Gastrocnemius medialis (tissue), 4 donors: ENCODE measurements around the gene IQCE.

ENCODE experiments used
- POLR2A ChIP-seq, 2 donors: fragments of 450-650 bp; IDR thresholded peaks; one replicate each; pipeline ENCODE4 v1.6.1; 2017; ENCODE audit warnings: antibody characterized with exemption in 2 of 2, mild to moderate bottlenecking in 2 of 2, moderate library complexity in 2 of 2
- TF ChIP-seq, protein P1 (sequence below), 5 experiments: fragments of 450-650 bp in 3 of 5; fragments of 200-600 bp in 2 of 5; sonication (generic) in 2 of 5; IDR thresholded peaks in 4 of 5; conservative IDR thresholded peaks in 1 of 5; 1 replicate in 4 of 5; 2 replicates in 1 of 5; pipeline ENCODE4 v1.5.1; 2016 to 2019; ENCODE audit warnings: antibody characterized with exemption in 5 of 5, mild to moderate bottlenecking in 3 of 5, moderate library complexity in 3 of 5

DNA sequence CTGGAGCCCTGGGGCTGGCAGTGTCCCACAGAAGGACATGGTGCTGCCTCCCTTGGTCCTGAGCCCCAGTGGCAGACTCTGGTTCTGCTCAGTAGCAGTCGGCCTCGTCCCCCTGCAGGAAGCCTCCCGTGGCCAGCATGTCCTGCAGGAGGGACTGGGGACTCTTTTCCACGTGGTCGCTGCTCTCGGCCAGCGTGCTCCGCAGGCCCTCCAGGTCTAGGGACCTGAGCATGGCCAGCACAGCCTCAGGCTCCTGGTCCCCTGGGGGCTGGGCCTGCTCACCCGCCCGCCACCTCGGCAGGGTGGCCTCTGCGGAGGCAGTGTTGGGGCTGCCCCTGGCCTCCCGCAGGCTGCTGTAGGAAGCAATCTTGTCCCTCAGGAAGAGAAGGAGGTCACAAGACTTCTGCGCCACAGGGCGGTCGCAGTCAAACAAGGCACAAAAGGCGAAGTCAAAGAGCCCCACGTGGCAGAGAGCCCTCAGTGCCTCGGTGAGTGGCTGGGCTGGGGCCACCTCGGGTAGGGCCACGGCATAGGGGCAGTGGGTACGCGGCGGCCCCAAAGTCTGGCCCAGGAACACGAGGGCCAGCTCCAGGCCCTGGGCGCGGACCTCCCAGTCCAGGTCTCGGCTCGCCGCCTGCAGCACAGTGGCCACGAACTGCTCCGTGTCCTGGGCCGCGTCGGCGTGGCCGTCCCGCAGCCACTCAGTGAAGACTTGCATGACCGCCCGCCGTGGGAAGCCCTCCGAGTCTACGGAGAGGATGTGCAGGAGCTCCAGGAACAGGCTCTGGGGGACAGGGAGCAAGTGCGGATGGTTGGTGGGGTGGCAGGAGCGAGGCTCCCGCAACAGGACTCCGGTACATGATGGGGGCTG, 20.6 kb upstream of the IQCE start:
- TF ChIP-seq, protein P1, sequence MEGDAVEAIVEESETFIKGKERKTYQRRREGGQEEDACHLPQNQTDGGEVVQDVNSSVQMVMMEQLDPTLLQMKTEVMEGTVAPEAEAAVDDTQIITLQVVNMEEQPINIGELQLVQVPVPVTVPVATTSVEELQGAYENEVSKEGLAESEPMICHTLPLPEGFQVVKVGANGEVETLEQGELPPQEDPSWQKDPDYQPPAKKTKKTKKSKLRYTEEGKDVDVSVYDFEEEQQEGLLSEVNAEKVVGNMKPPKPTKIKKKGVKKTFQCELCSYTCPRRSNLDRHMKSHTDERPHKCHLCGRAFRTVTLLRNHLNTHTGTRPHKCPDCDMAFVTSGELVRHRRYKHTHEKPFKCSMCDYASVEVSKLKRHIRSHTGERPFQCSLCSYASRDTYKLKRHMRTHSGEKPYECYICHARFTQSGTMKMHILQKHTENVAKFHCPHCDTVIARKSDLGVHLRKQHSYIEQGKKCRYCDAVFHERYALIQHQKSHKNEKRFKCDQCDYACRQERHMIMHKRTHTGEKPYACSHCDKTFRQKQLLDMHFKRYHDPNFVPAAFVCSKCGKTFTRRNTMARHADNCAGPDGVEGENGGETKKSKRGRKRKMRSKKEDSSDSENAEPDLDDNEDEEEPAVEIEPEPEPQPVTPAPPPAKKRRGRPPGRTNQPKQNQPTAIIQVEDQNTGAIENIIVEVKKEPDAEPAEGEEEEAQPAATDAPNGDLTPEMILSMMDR (IDR thresholded peaks at IDR 0.05 in 4 of 5, conservative IDR thresholded peaks at IDR 0.05 in 1 of 5), result no peak
- TF ChIP-seq POLR2A (IDR thresholded peaks at IDR 0.05), result no peak
